ENCODE data around the gene FGD5. TPM values are rescaled to one million over a fixed set of nuclear protein-coding genes. Genes with fewer than 3 reads are reported as not detected.
"Not testable (repeated sequence)": the region's sequence is repeated elsewhere in the genome, so short reads cannot be mapped to it uniquely, and the experiment has no call there.

The FGD5 gene
- total RNA-seq, 1 donor = 0.10 TPM

DNA sequence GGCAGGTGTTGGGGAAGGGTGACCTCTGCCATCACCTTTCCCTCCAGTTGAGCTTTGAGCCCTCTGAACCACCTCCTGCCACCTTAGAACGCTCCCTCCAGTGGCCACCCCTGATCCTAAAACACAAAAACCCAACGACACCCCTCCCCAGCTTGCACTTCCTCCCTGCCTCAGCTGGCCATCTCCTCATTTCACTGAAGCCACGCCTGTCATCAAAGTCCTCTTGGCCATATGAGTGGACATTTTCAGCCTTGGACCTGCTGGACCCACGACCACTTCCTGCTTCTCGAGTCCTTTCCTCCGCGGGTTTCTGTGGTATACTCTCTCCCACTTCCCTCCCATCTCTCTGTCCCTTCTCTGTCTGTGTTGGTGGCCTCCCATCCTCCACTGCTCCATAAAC, 80.2 kb downstream of the FGD5 start:
- no peak overlapping the region for H3K4me3 ChIP-seq (ENCODE audit: low read length)
- no peaks in the 10 kb centered on the region for H3K9me3 ChIP-seq (ENCODE audit: low read depth, low read length)
- no peaks in the 10 kb centered on the region for H3K4me1 ChIP-seq (ENCODE audit: insufficient read depth, low read length)
- H3K27me3 ChIP-seq (ENCODE audit: insufficient read depth, low read length) = no peaks in the 10 kb centered on the region

DNA sequence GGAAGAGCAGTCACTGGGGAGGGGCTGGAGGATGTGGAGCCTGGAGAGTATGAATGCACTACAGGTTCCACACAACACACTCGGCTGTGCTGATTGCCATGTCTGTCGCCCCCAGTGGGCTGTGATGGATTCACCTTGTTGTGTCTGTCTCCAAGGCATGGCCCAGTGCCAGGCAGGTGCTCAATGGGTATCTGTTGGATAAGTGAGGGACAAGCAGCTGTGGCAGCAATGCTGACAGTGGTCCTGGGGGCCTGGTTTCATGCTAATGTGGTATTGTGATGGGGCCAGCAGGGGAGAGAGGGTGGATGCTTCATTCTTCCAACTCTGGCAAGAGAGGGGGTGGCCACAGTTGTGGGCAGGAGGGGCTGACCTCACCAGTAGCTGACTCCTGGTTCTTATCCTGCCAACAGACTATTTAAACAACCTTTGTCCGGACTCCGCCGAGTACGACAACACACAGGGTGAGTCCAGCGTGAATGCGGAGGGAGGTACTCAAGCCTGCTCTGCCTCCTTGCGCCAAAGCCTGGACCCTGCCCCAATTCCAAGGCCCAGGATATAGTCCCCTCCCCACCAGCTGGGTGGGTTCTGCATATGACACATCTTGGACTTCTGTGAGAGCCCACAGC, 81.3 kb downstream of the FGD5 start:
- Histone ChIP-seq H3K9me3 (ENCODE audit: low read depth, low read length) (no peaks in the 10 kb centered on the region), H3K4me1 (ENCODE audit: insufficient read depth, low read length) (no peaks in the 10 kb centered on the region), H3K27me3 (ENCODE audit: insufficient read depth, low read length) (no peaks in the 10 kb centered on the region), H3K4me3 (ENCODE audit: low read length) (no peak overlapping the region)

DNA sequence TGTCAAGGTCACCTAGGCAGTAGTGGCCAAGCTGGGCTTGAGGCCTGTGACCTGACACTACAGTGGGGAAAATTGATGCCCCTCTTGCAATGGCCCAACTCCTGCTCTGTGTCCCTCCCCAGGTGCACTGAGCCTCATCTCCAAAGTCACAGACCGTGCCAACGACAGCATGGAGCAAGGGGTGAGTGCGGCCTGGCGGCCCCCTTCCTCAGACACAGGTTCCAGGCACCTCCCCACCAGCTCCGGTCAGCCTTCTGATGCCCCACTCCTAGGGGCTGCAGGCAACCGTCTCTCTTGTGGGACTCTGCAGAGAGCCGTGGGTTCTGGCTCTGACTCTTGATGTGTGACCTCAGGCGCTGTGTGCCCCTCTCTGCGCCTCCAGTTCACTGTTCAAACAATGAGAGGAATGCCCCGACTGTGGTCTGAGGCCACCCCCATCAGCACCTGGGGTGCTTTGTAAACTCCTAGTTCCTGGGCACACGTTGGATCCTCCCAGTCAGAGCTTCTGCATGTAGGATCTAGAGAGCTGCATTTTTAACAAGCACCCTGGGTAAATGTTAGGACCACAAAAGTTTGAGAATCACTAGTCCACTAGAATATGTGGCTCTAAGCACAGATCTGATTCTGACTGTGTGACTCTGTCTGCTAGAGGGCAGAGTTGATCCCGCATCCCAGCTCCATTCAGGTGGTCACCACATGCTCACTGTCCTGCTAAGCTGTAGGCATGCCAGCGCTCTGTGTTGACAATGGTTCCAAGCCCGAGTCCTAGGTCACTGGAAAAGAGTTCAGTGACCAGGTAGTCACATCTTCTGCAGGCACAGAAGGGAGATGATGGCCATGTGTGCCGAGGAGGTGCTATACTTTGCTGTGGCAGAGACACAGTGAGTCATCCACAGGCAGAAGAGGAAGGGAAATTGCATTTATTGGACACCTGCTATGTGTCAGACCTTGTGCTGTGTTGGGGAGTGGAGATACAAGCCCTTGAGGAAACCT, 82.4 kb downstream of the FGD5 start:
- Histone ChIP-seq H3K27me3 (ENCODE audit: insufficient read depth, low read length) (no peaks in the 10 kb centered on the region), H3K9me3 (ENCODE audit: low read depth, low read length) (no peaks in the 10 kb centered on the region), H3K4me1 (ENCODE audit: insufficient read depth, low read length) (no peaks in the 10 kb centered on the region), H3K4me3 (ENCODE audit: low read length) (no peak overlapping the region)

DNA sequence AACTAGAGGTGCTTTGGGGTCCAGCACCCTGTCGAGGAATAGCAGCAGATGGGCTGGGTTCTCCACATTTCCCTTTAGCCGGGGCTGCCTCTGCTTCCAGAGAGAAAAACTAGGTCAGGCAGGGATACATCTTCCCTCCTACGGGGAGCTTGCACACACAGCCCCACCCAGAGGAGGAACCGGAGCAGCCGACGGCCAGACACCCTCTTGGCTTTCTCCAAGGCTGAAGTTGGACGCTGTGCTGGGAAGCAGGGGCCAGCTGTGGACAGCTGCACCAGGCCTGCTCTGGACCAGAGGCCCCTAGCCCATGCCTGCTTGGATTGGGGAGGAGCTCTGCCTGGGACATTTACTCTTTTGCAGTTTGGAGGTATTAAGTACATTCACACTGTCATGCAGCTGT, 84.0 kb downstream of the FGD5 start:
- Histone ChIP-seq H3K4me1 (ENCODE audit: insufficient read depth, low read length) (no peaks in the 10 kb centered on the region), H3K9me3 (ENCODE audit: low read depth, low read length) (no peaks in the 10 kb centered on the region), H3K4me3 (ENCODE audit: low read length) (no peak overlapping the region), H3K27me3 (ENCODE audit: insufficient read depth, low read length) (no peaks in the 10 kb centered on the region)

DNA sequence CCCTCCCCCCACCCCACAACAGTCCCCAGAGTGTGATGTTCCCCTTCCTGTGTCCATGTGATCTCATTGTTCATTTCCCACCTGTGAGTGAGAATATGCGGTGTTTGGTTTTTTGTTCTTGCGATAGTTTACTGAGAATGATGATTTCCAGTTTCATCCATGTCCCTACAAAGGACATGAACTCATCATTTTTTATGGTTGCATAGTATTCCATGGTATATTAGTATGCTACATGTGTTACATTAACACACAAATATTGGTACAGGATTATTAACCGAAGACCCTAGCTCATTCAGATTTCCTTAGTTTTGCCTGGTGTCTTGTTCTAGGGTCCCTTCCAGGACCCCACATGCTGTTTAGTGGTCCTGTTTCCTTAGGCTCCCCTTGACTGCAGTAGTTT, 84.7 kb downstream of the FGD5 start:
- H3K4me3 ChIP-seq (ENCODE audit: low read length); H3K9me3 ChIP-seq (ENCODE audit: low read depth, low read length); H3K27me3 ChIP-seq (ENCODE audit: insufficient read depth, low read length); H3K4me1 ChIP-seq (ENCODE audit: insufficient read depth, low read length): not testable (repeated sequence)

DNA sequence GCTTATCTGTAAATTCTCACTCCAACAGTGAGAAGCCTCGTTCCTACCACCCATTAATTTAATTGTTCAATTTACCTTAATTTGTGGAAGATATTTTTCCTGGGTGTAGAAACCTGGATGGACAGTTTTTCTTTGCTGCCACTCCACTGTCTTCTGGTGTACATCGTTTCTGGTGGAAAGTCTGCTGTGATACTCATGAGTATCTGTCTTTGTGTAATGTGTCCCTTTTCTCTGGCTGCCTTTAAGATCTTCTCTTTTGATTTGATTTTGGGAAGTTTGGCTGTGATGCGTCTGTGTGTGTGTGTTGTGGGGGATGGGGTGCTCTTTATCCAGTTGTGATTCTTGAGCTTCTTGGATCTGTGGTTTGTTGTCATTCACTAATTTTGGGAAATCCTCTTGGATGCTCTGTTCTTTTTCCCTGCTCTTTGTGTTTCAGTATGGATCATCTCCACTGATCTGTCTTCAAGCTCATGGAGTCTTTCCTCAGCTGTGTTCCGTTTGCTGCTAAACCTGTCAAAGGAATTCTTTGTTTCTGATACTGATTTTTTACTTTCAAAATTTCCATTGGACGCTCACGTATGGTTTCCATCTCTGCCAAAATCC, 86.4 kb downstream of the FGD5 start:
- H3K4me1 ChIP-seq (ENCODE audit: insufficient read depth, low read length) = no peaks in the 10 kb centered on the region
- H3K9me3 ChIP-seq (ENCODE audit: low read depth, low read length) = no peaks in the 10 kb centered on the region
- no peaks in the 10 kb centered on the region for H3K27me3 ChIP-seq (ENCODE audit: insufficient read depth, low read length)
- H3K4me3 ChIP-seq (ENCODE audit: low read length) = no peak overlapping the region

DNA sequence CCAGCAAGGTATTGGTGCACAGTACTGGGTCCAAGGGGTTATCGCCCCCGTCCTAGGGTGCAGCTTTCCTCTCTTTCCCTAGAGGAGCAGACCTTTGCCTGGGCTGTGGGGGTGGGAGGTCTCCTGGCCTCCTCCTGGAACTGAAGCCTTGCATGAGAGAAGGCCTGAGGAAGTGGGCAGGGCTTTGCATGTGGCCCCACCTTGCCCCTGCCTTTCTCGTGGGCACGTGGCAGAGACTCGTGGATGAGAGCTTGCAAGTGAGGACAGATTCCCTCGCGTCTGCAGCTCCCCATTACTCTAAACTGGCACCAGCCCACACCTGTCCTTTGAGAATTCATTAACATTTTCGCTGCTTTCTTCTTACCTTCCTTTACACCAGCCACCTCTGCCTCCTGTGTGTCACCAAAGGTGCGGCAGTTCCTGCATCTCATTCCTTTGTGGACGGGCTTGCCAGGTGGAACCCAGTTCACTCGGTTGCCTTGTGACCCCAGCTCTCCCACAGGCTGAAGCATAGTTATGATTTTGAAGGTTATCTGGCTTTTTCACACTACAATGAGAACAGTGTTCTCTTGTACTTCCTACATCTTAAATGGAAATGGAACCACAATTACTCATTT, 87.7 kb downstream of the FGD5 start:
- H3K4me1 ChIP-seq (ENCODE audit: insufficient read depth, low read length) = no peaks in the 10 kb centered on the region
- H3K4me3 ChIP-seq (ENCODE audit: low read length) = no peak overlapping the region
- H3K9me3 ChIP-seq (ENCODE audit: low read depth, low read length) = no peaks in the 10 kb centered on the region
- H3K27me3 ChIP-seq (ENCODE audit: insufficient read depth, low read length) = no peaks in the 10 kb centered on the region

DNA sequence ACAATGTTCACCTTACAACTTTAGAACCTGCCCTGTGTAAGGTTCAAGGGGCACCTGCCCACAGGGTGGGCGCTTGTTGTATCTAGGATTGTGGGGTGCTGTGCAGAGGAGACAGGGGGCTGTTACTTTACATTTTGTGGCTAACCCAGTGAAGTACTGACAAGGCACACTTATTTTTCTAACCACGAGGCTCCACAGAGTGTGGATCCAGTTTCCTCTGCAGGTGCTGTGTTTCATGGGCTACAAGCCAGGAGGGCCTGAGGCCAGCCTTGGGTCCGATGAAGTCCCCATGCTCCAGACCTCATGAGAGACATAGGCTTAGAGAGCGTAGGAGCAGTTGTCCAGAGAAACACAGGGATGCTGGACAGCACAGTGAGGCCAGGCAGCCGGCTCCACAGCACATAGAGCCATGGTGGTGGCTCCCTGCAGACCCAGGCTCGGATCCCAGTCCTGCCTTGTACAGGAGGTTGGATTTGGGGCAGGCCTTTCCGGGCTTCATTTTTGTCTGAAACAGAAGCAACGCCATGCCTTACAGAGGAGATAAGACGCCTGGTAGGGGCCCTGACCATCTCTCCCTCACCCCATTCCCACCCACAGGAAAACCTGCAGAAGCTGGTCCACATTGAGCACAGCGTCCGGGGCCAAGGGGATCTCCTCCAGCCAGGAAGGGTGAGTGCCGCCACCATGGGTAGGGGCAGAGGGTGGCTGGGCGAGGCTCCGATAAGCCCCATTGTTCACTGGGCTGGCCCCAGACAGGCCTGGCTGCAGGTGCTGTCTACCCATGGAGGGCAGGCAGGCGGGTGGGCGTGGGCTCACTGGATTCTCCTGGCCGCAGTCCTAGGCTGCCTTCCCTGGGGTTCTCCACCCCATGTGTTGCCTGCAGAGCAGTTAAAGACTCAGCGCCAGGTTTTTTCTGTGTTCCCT, 88.5 kb downstream of the FGD5 start:
- no peaks in the 10 kb centered on the region for H3K27me3 ChIP-seq (ENCODE audit: insufficient read depth, low read length)
- no peak overlapping the region for H3K4me3 ChIP-seq (ENCODE audit: low read length)
- no peaks in the 10 kb centered on the region for H3K9me3 ChIP-seq (ENCODE audit: low read depth, low read length)
- no peaks in the 10 kb centered on the region for H3K4me1 ChIP-seq (ENCODE audit: insufficient read depth, low read length)

DNA sequence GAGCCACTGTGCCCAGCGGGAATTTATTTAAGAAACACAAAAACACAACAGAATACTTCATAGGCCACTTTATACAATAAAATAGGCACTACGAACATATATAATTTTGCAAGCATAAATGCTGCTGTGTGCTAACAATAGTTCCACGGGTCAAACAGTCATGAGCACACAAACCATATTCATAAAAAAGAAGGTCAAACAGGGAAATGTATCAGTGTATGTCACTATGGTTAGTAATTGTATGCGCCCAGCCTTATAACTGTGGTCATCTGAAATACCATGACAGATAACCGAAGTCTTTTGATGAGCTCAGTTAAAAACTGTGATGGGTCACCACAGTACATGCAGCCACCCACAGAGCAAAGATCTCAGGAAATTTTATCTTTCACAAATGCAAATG, 90.5 kb downstream of the FGD5 start:
- no peaks in the 10 kb centered on the region for H3K4me1 ChIP-seq (ENCODE audit: insufficient read depth, low read length)

DNA sequence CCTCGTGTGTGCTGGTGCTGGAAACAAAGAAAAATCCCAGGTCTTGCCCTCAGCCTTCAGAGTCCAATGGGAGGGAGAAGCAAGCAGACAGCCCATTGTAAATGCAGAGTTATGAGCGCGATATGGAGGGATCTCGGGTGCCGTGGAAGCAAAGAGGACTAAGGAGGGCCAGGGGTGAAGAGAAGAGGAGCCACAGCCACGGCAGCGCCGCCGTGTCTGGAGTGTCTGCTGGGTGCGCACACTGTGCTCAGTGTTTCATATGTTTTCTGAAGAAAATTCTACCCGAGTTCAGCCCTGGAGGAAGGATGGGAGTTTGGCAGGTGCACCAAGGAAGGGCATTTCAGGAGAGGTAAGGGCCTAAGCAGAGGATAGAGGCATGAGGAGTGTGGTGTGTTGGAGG, 92.9 kb downstream of the FGD5 start:
- Histone ChIP-seq H3K4me1 (ENCODE audit: insufficient read depth, low read length) (no peaks in the 10 kb centered on the region), H3K27me3 (ENCODE audit: insufficient read depth, low read length) (no peaks in the 10 kb centered on the region), H3K9me3 (ENCODE audit: low read depth, low read length) (no peaks in the 10 kb centered on the region), H3K4me3 (ENCODE audit: low read length) (no peak overlapping the region)

More for the DNA sequence above, 90.5 kb downstream of the FGD5 start:
- no peaks in the 10 kb centered on the region for H3K9me3 ChIP-seq (ENCODE audit: low read depth, low read length)
- no peak overlapping the region for H3K4me3 ChIP-seq (ENCODE audit: low read length)
- no peaks in the 10 kb centered on the region for H3K27me3 ChIP-seq (ENCODE audit: insufficient read depth, low read length)

DNA sequence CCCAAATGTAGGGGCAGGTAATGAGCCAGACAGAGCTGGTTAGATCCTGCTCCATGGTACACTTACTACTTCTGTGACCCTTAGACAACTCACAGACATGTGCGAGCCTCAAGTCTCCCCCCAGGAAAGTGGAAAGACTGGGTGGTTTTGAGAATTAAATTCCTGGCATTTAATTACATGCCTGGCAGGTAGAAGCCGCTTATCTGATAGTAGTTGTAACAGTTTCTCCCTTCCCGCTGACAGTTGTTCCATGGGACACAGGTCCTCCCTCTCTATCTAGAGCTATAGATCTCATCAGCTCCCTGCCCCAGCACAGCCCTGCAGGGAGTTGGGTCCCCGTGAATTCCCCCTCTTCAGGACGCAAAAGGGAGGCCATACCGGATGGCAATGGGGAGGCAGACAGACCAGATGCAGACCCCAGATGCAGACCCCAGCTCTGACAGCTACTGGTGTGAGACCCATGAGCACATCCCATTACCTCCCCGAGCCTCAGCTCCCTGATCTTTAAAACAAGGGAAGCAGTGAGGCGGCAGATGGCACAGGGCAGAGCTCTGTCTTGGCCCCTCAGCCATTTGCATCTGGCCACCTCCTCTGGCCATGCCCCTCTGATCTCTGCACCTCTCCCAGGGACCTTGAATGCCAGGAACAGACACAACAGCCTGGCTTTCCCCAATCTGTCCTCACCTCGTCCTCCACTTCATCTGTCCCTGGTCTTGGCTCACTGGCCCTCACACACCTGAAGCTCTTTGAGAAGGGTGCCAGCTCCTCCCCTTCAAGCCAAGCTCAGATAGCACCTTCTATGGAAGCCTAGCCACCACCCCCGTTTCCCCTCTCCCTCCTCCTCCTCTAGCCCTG, 94.5 kb downstream of the FGD5 start:
- no peaks in the 10 kb centered on the region for H3K9me3 ChIP-seq (ENCODE audit: low read depth, low read length)
- H3K4me1 ChIP-seq (ENCODE audit: insufficient read depth, low read length) = no peaks in the 10 kb centered on the region
- no peak overlapping the region for H3K4me3 ChIP-seq (ENCODE audit: low read length)
- no peaks in the 10 kb centered on the region for H3K27me3 ChIP-seq (ENCODE audit: insufficient read depth, low read length)

DNA sequence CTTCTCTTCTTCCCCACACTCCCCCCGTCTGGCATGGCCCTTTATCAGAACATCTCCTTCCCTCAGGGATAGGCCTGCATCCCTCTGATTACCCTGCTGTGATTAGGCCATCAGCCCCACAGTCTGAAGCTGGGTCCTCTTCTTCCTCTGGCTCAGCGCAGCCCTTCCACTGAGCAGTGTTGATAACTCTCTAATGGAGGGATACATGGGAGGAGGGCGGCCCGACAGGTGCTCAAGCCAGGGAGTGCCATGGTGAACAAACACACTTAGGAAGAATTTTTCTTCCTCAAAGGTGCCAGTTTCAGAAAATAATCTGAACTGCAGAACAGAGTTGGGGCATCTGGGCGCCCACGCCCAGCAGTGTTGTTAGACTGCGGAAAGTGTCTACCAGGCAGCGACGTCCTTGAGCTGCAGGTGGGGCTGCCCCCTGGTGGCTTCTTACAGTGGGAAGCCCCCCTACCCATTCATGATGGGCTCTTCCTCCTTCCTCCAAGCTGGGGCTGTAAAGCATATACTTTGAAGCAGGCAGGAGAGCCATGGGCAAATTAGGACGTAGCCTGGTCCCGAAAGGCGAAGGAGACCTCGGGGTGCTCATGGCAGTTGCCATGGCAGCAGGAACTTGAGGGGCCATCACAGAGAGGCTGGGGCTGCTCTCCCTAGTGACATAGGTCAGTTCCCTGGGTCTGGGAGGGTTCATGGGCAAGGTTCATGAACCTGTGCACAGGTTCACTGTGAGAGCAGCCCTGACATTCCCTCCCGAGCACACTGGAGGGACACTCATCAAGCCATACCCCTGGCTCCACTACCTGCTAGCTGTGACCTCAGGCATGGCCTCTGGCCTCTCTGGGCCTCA, 95.4 kb downstream of the FGD5 start:
- Histone ChIP-seq H3K27me3 (ENCODE audit: insufficient read depth, low read length) (no peaks in the 10 kb centered on the region), H3K4me1 (ENCODE audit: insufficient read depth, low read length) (no peaks in the 10 kb centered on the region), H3K9me3 (ENCODE audit: low read depth, low read length) (no peaks in the 10 kb centered on the region), H3K4me3 (ENCODE audit: low read length) (no peak overlapping the region)

DNA sequence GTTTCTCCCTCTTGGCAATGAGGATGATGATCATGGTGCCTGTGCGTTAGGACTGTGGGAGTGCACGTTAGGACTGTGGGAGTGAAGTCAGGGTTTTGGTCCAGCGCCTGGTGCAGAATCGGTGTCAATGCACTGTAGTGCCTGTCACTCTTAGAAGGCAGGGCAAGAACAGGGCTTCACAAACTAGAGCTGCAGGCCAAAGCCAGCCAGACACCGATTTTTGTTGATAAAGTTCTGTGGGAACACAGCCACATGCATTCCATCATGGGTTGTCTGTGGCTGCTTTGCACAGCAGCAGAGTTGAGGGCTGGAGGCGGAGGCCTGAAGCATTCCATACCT, 96.0 kb downstream of the FGD5 start:
- H3K4me1 ChIP-seq (ENCODE audit: insufficient read depth, low read length) = no peaks in the 10 kb centered on the region
- H3K4me3 ChIP-seq (ENCODE audit: low read length) = no peak overlapping the region
- H3K27me3 ChIP-seq (ENCODE audit: insufficient read depth, low read length) = no peaks in the 10 kb centered on the region
- no peaks in the 10 kb centered on the region for H3K9me3 ChIP-seq (ENCODE audit: low read depth, low read length)
